ENCODE measurements around the gene KIN. TPM values are rescaled to one million over a fixed set of nuclear protein-coding genes. Genes with fewer than 3 reads are reported as not detected.

The KIN gene
- total RNA-seq, 1 donor from 2014 or later = 19.2 TPM

DNA sequence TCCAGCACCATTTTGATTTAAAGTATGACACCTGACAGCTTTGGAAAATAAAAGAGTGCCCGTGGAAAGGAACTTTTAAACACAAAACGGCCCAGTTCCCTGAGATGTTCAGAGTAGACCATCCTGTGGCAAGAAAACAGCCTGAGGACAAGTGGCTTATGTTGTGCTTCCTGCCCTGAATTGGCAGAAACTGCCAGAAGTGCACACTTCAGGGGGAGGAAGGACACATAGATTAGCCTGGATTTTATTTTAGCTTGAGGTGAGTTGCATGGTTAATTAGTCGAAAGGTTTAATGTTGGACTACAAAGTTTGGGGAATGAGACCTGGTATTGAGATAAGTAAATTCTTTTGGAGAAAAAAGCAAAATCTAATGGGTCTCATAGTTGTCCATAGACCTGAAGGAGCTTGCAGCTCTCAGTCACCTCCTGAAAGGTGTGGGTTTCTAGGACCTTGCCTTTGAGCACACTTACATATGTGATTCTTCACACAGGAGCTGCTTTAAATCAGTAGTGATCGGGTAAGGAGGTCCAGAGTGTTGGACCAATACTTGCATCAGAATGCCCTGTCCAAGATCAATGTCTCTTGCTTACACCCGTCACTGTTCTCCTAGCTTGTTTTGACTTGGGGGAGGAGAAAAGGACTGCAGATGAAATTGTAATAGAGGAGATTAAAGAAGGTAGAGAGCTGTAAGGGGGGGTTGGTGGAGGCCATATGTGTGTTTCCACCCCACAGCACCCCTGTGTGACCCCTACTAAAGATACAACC is 79.8 kb downstream of the KIN start:
- Mint-ChIP-seq H3K27ac (no peak overlapping the region), H3K36me3 (no peaks in the 10 kb centered on the region), H3K4me3 (no peak overlapping the region), H3K27me3 (ENCODE audit: low read depth) (peaks cover 43% of the 10 kb centered on the region), H3K4me1 (no peaks in the 10 kb centered on the region), H3K9me3 (no peaks in the 10 kb centered on the region)
- TF ChIP-seq CTCF (IDR thresholded peaks at IDR 0.05; ENCODE audit: unreplicated experiment) = no peak
- no peak for DNase-seq (ENCODE audit: low spot score in 2 of 2, unreplicated experiment in 2 of 2)

DNA sequence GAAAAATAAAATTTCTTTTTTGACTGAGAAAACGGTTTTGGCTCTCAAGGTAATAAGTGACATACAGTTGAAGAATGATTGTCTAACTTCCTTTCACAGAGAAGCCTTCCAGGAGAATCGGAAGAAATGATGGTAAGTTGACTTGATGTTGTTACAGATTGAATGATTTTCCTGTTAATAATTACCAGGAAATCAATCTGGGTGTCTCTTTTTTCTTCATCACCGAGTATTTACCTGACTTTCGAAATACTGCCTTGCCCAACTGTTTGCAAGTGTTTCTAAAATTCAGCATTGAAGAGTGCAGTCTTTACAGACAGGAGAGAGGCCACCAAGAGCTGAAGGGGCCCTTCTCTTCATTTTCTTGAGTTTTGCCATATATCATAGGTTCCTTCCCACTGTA is 80.7 kb downstream of the KIN start:
- Mint-ChIP-seq H3K27ac (no peak overlapping the region), H3K27me3 (ENCODE audit: low read depth) (peaks cover 51% of the 10 kb centered on the region), H3K4me1 (no peaks in the 10 kb centered on the region), H3K4me3 (no peak overlapping the region), H3K9me3 (no peaks in the 10 kb centered on the region), H3K36me3 (no peaks in the 10 kb centered on the region)
- DNase-seq (ENCODE audit: low spot score in 2 of 2, unreplicated experiment in 2 of 2) = no peak
- no peak for TF ChIP-seq CTCF (IDR thresholded peaks at IDR 0.05; ENCODE audit: unreplicated experiment)

GRCh38 chr10:7706534-7707073 is 81.2 kb downstream of the KIN start:
- Mint-ChIP-seq H3K36me3 (no peaks in the 10 kb centered on the region), H3K4me1 (no peaks in the 10 kb centered on the region), H3K4me3 (no peak overlapping the region), H3K9me3 (no peaks in the 10 kb centered on the region), H3K27ac (no peak overlapping the region), H3K27me3 (ENCODE audit: low read depth) (peaks cover 52% of the 10 kb centered on the region)
- DNase-seq (ENCODE audit: low spot score in 2 of 2, unreplicated experiment in 2 of 2) = no peak
- TF ChIP-seq CTCF (IDR thresholded peaks at IDR 0.05; ENCODE audit: unreplicated experiment) = no peak

DNA sequence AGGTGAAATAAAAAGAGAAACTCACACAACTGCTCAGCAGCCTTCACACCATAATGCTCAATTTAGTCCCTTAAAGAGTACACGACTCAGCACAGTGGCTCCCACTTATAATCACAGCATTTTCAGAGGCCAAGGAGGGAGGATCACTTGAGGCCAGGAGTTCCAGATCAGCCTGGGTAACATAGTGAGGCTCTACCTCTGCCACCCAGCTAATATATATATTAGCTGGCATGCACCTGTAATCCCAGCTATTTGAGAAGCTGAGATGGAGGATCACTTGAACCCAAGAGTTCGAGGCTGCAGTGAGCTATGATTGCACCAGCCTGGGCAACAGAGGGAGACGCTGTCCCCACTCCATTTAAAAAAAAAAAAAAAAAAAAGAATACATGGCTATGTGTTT is 82.5 kb downstream of the KIN start:
- Mint-ChIP-seq H3K27me3 (ENCODE audit: low read depth) (peaks cover 52% of the 10 kb centered on the region), H3K4me3 (no peak overlapping the region), H3K9me3 (no peaks in the 10 kb centered on the region), H3K36me3 (no peaks in the 10 kb centered on the region), H3K27ac (no peak overlapping the region), H3K4me1 (no peaks in the 10 kb centered on the region)
- no peak for TF ChIP-seq CTCF (IDR thresholded peaks at IDR 0.05; ENCODE audit: unreplicated experiment)
- DNase-seq (ENCODE audit: low spot score in 2 of 2, unreplicated experiment in 2 of 2) = no peak

DNA sequence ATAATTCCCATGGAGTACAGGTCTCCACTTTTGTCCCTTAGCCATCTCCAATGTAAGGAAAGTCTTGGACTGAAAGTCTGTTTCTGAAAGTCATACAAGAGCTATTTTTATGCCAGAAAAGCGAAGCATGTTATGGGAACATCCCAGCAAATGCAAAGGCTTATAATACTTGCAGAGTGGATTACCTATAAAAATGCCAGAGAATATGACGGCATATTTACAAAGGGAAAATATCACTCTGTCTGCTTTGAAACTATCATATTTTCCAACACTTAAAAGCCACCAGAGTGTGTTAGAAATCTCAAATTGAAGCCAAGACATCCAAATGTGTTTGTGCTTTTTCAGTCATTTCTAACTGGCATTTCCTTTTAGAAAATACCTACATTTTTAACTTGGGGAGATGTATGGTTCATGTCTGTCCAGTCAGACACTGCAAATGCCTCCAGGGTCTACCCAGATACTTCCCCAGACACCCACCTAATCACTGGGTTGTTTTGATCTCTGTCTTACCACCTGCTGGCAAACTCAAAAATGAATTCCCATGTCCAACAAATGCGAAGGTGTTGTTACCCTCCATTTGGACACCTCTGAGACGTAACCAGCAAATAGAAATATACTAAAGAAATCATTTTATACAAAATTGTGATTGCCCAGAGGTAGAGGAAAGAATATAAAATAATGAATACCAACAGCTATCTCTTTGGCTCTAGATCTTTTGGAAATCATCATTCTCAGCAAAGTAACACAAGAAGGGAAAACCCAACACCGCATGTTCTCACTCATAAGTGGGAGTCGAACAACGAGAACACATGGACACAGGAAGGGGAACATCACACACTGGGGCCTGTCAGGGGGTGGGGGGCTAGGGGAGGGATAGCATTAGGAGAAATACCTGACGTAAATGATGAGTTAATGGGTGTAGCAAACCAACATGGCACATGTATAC is 83.4 kb downstream of the KIN start:
- no peaks in the 10 kb centered on the region for H3K9me3 Mint-ChIP-seq
- H3K36me3 Mint-ChIP-seq = no peaks in the 10 kb centered on the region
- peaks cover 52% of the 10 kb centered on the region for H3K27me3 Mint-ChIP-seq (ENCODE audit: low read depth)
- H3K27ac Mint-ChIP-seq = no peak overlapping the region
- DNase-seq (ENCODE audit: low spot score in 2 of 2, unreplicated experiment in 2 of 2) = no peak
- no peak overlapping the region for H3K4me3 Mint-ChIP-seq
- TF ChIP-seq CTCF (IDR thresholded peaks at IDR 0.05; ENCODE audit: unreplicated experiment) = no peak
- H3K4me1 Mint-ChIP-seq = no peaks in the 10 kb centered on the region
